ENCODE data around the gene DNM2.
"Not testable (repeated sequence)": the region's sequence is repeated elsewhere in the genome, so short reads cannot be mapped to it uniquely, and the experiment has no call there.

The DNM2 gene

GRCh38 chr19:10835754-10836478 lies 118.0 kb downstream of the DNM2 start, which contains the start of gene TMED1:
Gene TMED1 (minus strand): TSS chr19:10836212. CDS start chr19:10836191, 21 bp downstream.
- peak; percentile 89 for DNase-seq (ENCODE audit: low read depth, low spot score)

GRCh38 chr19:10836479-10837330 lies 118.8 kb downstream of the DNM2 start:
- no peak for DNase-seq (ENCODE audit: low read depth, low spot score)

- not testable (repeated sequence) for DNase-seq (ENCODE audit: low read depth, low spot score)
These were observed 119.8 kb downstream of the DNM2 start for GRCh38 chr19:10837649-10838048.

GRCh38 chr19:10838377-10838776 lies 120.5 kb downstream of the DNM2 start:
- no peak for DNase-seq (ENCODE audit: low read depth, low spot score)

- no peak for DNase-seq (ENCODE audit: low read depth, low spot score)
These were observed 121.5 kb downstream of the DNM2 start for GRCh38 chr19:10839114-10840050.

GRCh38 chr19:10842788-10843187 lies 124.9 kb downstream of the DNM2 start:
- DNase-seq (ENCODE audit: low read depth, low spot score) = no peak

GRCh38 chr19:10846500-10847202 lies 128.8 kb downstream of the DNM2 start:
- no peak for DNase-seq (ENCODE audit: low read depth, low spot score)

- DNase-seq (ENCODE audit: low read depth, low spot score) = no peak
These were observed 130.5 kb downstream of the DNM2 start, which contains the start of gene C19orf38 for GRCh38 chr19:10848230-10848856. Gene C19orf38 (plus strand): TSS chr19:10848415. CDS start chr19:10848509, 94 bp downstream.

- no peak for DNase-seq (ENCODE audit: low read depth, low spot score)
These were observed 132.8 kb downstream of the DNM2 start for GRCh38 chr19:10850631-10851030.

GRCh38 chr19:10852098-10852800 lies 134.4 kb downstream of the DNM2 start:
- DNase-seq (ENCODE audit: low read depth, low spot score) = no peak

GRCh38 chr19:10852941-10853340 lies 135.1 kb downstream of the DNM2 start:
- no peak for DNase-seq (ENCODE audit: low read depth, low spot score)

GRCh38 chr19:10854350-10855089 lies 136.6 kb downstream of the DNM2 start:
- no peak for DNase-seq (ENCODE audit: low read depth, low spot score)

GRCh38 chr19:10855879-10856522 lies 138.1 kb downstream of the DNM2 start:
- no peak for DNase-seq (ENCODE audit: low read depth, low spot score)

- not testable (repeated sequence) for DNase-seq (ENCODE audit: low read depth, low spot score)
These were observed 139.0 kb downstream of the DNM2 start for GRCh38 chr19:10856899-10857298.

- DNase-seq (ENCODE audit: low read depth, low spot score) = no peak
These were observed 140.4 kb downstream of the DNM2 start for GRCh38 chr19:10858204-10858828.

- no peak for DNase-seq (ENCODE audit: low read depth, low spot score)
These were observed 143.3 kb downstream of the DNM2 start for GRCh38 chr19:10861103-10861651.

GRCh38 chr19:10862561-10863106 lies 144.8 kb downstream of the DNM2 start:
- DNase-seq (ENCODE audit: low read depth, low spot score) = no peak

Measured in smooth muscle cell of the brain vasculature (primary cell).